ENCODE data around the gene HCFC1.

HCFC1 gene

DNA sequence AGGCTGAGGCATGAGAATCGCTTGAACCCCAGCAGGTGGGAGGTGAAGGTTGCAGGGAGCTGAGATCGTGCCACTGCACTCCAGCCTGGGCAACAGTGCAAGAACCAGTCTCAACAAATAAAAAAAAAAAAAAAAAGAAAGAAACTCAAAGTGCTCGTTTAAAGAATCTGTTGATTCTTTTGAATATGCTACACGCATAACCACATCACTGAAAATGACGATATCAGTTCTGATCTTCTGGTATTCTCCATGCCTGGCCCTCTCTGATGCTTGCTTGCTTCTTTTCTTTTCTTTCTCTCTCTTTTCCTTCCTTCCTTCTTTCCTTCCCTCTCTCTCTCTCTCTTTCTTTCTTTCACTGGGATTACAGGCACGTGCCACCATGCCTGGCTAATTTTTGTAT, 59.8 kb downstream of the HCFC1 start:
- Histone ChIP-seq H2BK12ac (ENCODE audit: low read length in 2 of 2) (no peak overlapping the region), H2BK5ac (ENCODE audit: low read depth, low read length, poor library complexity, severe bottlenecking) (no peak overlapping the region), H3K18ac (ENCODE audit: low read depth in 1 of 2, low read length in 2 of 2) (no peak overlapping the region), H3K23ac (ENCODE audit: low read length in 2 of 2) (no peak overlapping the region), H4K8ac (ENCODE audit: low read length) (no peak overlapping the region), H3K14ac (ENCODE audit: low read length in 2 of 2) (no peak overlapping the region), H3K27me3 (ENCODE audit: control insufficient read depth in 1 of 2, insufficient read depth in 1 of 2, low read length in 2 of 2) (peaks cover 0 to 55% of the 10 kb centered on the region in 2 experiments), H3K9me3 (ENCODE audit: control insufficient read depth, low read length) (no peaks in the 10 kb centered on the region), H3K36me3 (ENCODE audit: control insufficient read depth in 1 of 2, insufficient read depth in 2 of 2, low read depth in 1 of 2, low read length in 2 of 2) (no peaks in the 10 kb centered on the region), H3K4me2 (ENCODE audit: low read length, poor library complexity, severe bottlenecking) (no peak overlapping the region), H2BK15ac (ENCODE audit: low read depth, poor library complexity, severe bottlenecking) (no peak overlapping the region), H3K4me1 (ENCODE audit: control insufficient read depth, insufficient read depth, low read depth, low read length) (peaks cover 2% of the 10 kb centered on the region), H4K91ac (ENCODE audit: low read length) (no peak overlapping the region), H3K4me3 (ENCODE audit: insufficient read depth in 1 of 2, low read depth in 1 of 2, low read length in 2 of 2) (no peak overlapping the region), H2BK120ac (ENCODE audit: low read depth, low read length) (no peak overlapping the region), H3K9ac (ENCODE audit: low read length) (no peak overlapping the region), H2AFZ (ENCODE audit: low read depth, low read length) (no peak overlapping the region), H3K4ac (ENCODE audit: low read depth in 1 of 2, low read length in 2 of 2) (no peak overlapping the region), H2AK5ac (ENCODE audit: low read length, severe bottlenecking) (no peak overlapping the region), H3K27ac (ENCODE audit: low read length, poor library complexity, severe bottlenecking) (no peak overlapping the region), H3K79me1 (replicated peaks; ENCODE audit: low read length, poor library complexity, severe bottlenecking) (no peaks in the 10 kb centered on the region)
- no peak for DNase-seq
- WGBS = 92% methylated on average over 6 of the region's 6 CpGs

DNA sequence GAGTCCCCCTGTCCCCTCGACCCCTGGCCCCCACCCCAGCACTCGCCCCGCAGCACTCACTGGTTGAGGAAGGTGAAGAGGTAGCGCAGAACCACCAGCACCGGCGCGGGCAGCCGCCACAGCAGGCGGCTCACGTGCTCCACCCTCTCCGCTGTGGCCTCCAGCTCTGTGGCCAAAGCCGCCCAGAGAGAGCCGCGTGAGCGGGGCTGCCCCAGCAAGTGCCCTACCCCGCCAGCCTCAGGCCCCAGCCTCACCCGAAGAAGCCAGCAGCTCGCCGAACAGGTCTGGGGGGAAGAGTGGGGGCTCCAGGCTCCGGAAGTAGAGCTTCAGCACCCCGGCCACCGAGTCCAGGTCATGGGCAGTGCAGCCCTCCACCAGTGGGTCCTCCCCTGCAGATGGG, 61.2 kb downstream of the HCFC1 start:
- Histone ChIP-seq H3K79me1 (replicated peaks; ENCODE audit: low read length, poor library complexity, severe bottlenecking) (no peaks in the 10 kb centered on the region), H4K91ac (ENCODE audit: low read length) (no peak overlapping the region), H2BK5ac (ENCODE audit: low read depth, low read length, poor library complexity, severe bottlenecking) (no peak overlapping the region), H2BK12ac (ENCODE audit: low read length in 2 of 2) (no peak overlapping the region), H3K4me2 (ENCODE audit: low read length, poor library complexity, severe bottlenecking) (no peak overlapping the region), H2BK15ac (ENCODE audit: low read depth, poor library complexity, severe bottlenecking) (no peak overlapping the region), H3K23ac (ENCODE audit: low read length in 2 of 2) (no peak overlapping the region), H3K4ac (ENCODE audit: low read depth in 1 of 2, low read length in 2 of 2) (no peak overlapping the region), H3K14ac (ENCODE audit: low read length in 2 of 2) (no peak overlapping the region), H3K27ac (ENCODE audit: low read length, poor library complexity, severe bottlenecking) (no peak overlapping the region), H3K36me3 (ENCODE audit: control insufficient read depth in 1 of 2, insufficient read depth in 2 of 2, low read depth in 1 of 2, low read length in 2 of 2) (no peaks in the 10 kb centered on the region), H3K4me3 (ENCODE audit: insufficient read depth in 1 of 2, low read depth in 1 of 2, low read length in 2 of 2) (no peak overlapping the region), H3K9ac (ENCODE audit: low read length) (no peak overlapping the region), H4K8ac (ENCODE audit: low read length) (no peak overlapping the region), H2BK120ac (ENCODE audit: low read depth, low read length) (no peak overlapping the region), H3K9me3 (ENCODE audit: control insufficient read depth, low read length) (no peaks in the 10 kb centered on the region), H3K18ac (ENCODE audit: low read depth in 1 of 2, low read length in 2 of 2) (no peak overlapping the region), H3K4me1 (ENCODE audit: control insufficient read depth, insufficient read depth, low read depth, low read length) (peaks cover 2% of the 10 kb centered on the region), H3K27me3 (ENCODE audit: control insufficient read depth in 1 of 2, insufficient read depth in 1 of 2, low read length in 2 of 2) (peaks cover 0 to 50% of the 10 kb centered on the region in 2 experiments), H2AFZ (ENCODE audit: low read depth, low read length) (no peak overlapping the region), H2AK5ac (ENCODE audit: low read length, severe bottlenecking) (no peak overlapping the region)
- DNase-seq = no peak
- WGBS = 98% methylated on average over 9 of the region's 22 CpGs

DNA sequence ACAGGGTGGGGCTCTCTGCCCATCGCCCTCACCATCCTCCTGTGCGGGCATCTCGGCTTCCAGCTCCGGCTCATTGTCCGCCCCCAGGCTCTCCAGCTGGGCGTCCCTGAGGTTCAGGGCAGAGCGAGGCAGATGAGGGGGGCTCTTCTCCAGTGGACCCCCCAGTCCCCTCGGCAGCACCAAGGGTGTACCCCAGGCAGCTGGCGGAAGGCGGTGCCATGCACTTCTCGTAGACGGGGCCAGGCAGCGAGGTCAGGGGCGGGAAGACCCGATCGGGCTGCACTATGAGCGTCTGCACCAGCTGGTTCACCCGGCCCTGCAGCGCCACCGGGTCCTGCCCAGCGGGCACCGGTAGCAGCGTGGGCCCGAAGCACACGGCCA, 61.6 kb downstream of the HCFC1 start:
- DNase-seq = no peak
- no peak overlapping the region for H3K14ac ChIP-seq (ENCODE audit: low read length in 2 of 2)
- no peak overlapping the region for H2BK5ac ChIP-seq (ENCODE audit: low read depth, low read length, poor library complexity, severe bottlenecking)
- H2AK5ac ChIP-seq (ENCODE audit: low read length, severe bottlenecking) = no peak overlapping the region
- 96% methylated on average over 16 of the region's 25 CpGs for WGBS
- peaks cover 2% of the 10 kb centered on the region for H3K4me1 ChIP-seq (ENCODE audit: control insufficient read depth, insufficient read depth, low read depth, low read length)
- H2BK12ac ChIP-seq (ENCODE audit: low read length in 2 of 2) = no peak overlapping the region
- no peak overlapping the region for H3K27ac ChIP-seq (ENCODE audit: low read length, poor library complexity, severe bottlenecking)
- no peak overlapping the region for H3K23ac ChIP-seq (ENCODE audit: low read length in 2 of 2)
- no peak overlapping the region for H4K8ac ChIP-seq (ENCODE audit: low read length)
- H3K4me3 ChIP-seq (ENCODE audit: insufficient read depth in 1 of 2, low read depth in 1 of 2, low read length in 2 of 2) = peak overlapping the region in 1 of 2 experiments; percentile 26
- no peak overlapping the region for H3K9ac ChIP-seq (ENCODE audit: low read length)
- H4K91ac ChIP-seq (ENCODE audit: low read length) = no peak overlapping the region
- H3K9me3 ChIP-seq (ENCODE audit: control insufficient read depth, low read length) = no peaks in the 10 kb centered on the region
- H3K4ac ChIP-seq (ENCODE audit: low read depth in 1 of 2, low read length in 2 of 2) = no peak overlapping the region
- no peak overlapping the region for H3K4me2 ChIP-seq (ENCODE audit: low read length, poor library complexity, severe bottlenecking)
- no peak overlapping the region for H3K18ac ChIP-seq (ENCODE audit: low read depth in 1 of 2, low read length in 2 of 2)
- no peaks in the 10 kb centered on the region for H3K36me3 ChIP-seq (ENCODE audit: control insufficient read depth in 1 of 2, insufficient read depth in 2 of 2, low read depth in 1 of 2, low read length in 2 of 2)
- H2BK120ac ChIP-seq (ENCODE audit: low read depth, low read length) = no peak overlapping the region
- peaks cover 0 to 51% of the 10 kb centered on the region in 2 experiments for H3K27me3 ChIP-seq (ENCODE audit: control insufficient read depth in 1 of 2, insufficient read depth in 1 of 2, low read length in 2 of 2)
- H2BK15ac ChIP-seq (ENCODE audit: low read depth, poor library complexity, severe bottlenecking) = no peak overlapping the region
- no peaks in the 10 kb centered on the region for H3K79me1 ChIP-seq (replicated peaks; ENCODE audit: low read length, poor library complexity, severe bottlenecking)
- no peak overlapping the region for H2AFZ ChIP-seq (ENCODE audit: low read depth, low read length)

DNA sequence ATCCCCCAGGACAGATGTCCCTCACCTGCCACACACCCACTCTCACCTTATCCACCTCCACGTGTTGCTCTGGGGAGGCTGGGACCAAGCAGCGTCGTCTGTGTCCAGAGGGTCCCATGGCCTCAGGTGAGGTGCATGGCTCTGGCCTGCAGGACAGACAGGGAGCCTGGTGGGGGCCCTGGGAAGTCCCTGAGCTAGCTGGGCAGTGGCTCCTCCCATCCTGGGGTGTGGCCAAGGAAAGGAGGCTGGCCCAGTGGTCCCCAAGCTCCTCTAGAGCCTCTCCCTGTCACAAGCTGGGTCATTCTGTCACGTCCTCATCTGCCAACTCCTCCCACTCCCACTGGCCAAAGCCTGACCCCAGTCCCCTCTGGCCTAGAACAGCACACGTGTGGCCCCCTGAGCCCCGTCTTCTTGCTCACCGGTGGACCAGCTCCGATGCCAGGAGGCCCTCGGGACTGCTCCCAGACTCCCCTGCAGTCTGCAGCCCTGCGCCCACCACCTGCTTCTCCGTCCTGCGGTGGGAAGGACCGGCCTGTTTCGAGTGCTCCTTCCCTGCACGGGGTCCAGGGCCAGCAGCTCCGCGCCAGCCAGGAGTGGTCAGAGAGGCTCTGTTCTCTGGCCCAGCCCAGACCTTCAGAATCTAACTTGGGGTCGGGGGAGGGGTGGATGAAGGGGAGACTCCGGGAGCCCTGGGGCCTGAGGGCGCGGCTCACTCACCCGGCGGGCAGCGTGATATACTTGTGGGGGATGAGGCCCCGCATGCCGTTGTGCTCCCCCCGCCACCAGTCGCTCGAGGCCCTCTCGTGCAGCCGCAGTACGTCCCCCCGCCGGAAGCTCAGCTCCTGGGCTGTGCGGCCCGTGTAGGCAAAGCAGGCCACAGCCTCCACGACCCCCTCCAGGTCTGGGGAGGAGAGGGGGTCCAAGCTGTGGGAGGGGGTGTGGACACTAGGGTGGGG, 62.3 kb downstream of the HCFC1 start:
- WGBS = 75% methylated on average over 17 of the region's 37 CpGs

More for the DNA sequence above, 62.3 kb downstream of the HCFC1 start:
- Histone ChIP-seq H4K8ac (ENCODE audit: low read length) (no peak overlapping the region), H3K4me3 (ENCODE audit: insufficient read depth in 1 of 2, low read depth in 1 of 2, low read length in 2 of 2) (no peak overlapping the region), H3K36me3 (ENCODE audit: control insufficient read depth in 1 of 2, insufficient read depth in 2 of 2, low read depth in 1 of 2, low read length in 2 of 2) (no peaks in the 10 kb centered on the region), H3K9me3 (ENCODE audit: control insufficient read depth, low read length) (no peaks in the 10 kb centered on the region), H3K27me3 (ENCODE audit: control insufficient read depth in 1 of 2, insufficient read depth in 1 of 2, low read length in 2 of 2) (peaks cover 0 to 49% of the 10 kb centered on the region in 2 experiments), H2BK5ac (ENCODE audit: low read depth, low read length, poor library complexity, severe bottlenecking) (no peak overlapping the region), H2AK5ac (ENCODE audit: low read length, severe bottlenecking) (no peak overlapping the region), H2BK12ac (ENCODE audit: low read length in 2 of 2) (no peak overlapping the region), H3K4me2 (ENCODE audit: low read length, poor library complexity, severe bottlenecking) (no peak overlapping the region), H3K27ac (ENCODE audit: low read length, poor library complexity, severe bottlenecking) (no peak overlapping the region), H3K4ac (ENCODE audit: low read depth in 1 of 2, low read length in 2 of 2) (no peak overlapping the region), H3K9ac (ENCODE audit: low read length) (no peak overlapping the region), H3K4me1 (ENCODE audit: control insufficient read depth, insufficient read depth, low read depth, low read length) (peaks cover 2% of the 10 kb centered on the region), H2BK120ac (ENCODE audit: low read depth, low read length) (no peak overlapping the region), H3K23ac (ENCODE audit: low read length in 2 of 2) (no peak overlapping the region), H3K18ac (ENCODE audit: low read depth in 1 of 2, low read length in 2 of 2) (peak overlapping the region in 1 of 2 experiments; percentile 34), H3K14ac (ENCODE audit: low read length in 2 of 2) (no peak overlapping the region), H4K91ac (ENCODE audit: low read length) (no peak overlapping the region), H2BK15ac (ENCODE audit: low read depth, poor library complexity, severe bottlenecking) (no peak overlapping the region), H2AFZ (ENCODE audit: low read depth, low read length) (no peak overlapping the region), H3K79me1 (replicated peaks; ENCODE audit: low read length, poor library complexity, severe bottlenecking) (no peaks in the 10 kb centered on the region)
- DNase-seq = no peak

Data from mesenchymal stem cell (in vitro differentiated cells and primary cell).